ENCODE measurements around the gene C3orf20.

Gene C3orf20

GRCh38 chr3:14758959-14759358, 84.0 kb downstream of the C3orf20 start:
- DNase-seq (ENCODE audit: low read depth in 3 of 3), result no peak

- DNase-seq (ENCODE audit: low read depth in 3 of 3), result no peak
Measured at GRCh38 chr3:14760185-14760584, 85.2 kb downstream of the C3orf20 start.

GRCh38 chr3:14761121-14761672, 86.3 kb downstream of the C3orf20 start:
- DNase-seq (ENCODE audit: low read depth in 3 of 3), result no peak

- DNase-seq (ENCODE audit: low read depth in 3 of 3), result no peak
Measured at GRCh38 chr3:14761866-14762265, 86.9 kb downstream of the C3orf20 start.

GRCh38 chr3:14762701-14763100, 87.8 kb downstream of the C3orf20 start:
- no peak for DNase-seq (ENCODE audit: low read depth in 3 of 3)

- no peak for DNase-seq (ENCODE audit: low read depth in 3 of 3)
Measured at GRCh38 chr3:14764331-14765059, 89.6 kb downstream of the C3orf20 start.

GRCh38 chr3:14765060-14765400, 90.1 kb downstream of the C3orf20 start:
- DNase-seq (ENCODE audit: low read depth in 3 of 3), result no peak

GRCh38 chr3:14765576-14766427, 90.9 kb downstream of the C3orf20 start:
- no peak for DNase-seq (ENCODE audit: low read depth in 3 of 3)

- DNase-seq (ENCODE audit: low read depth in 3 of 3), result no peak
Measured at GRCh38 chr3:14766428-14767244, 91.7 kb downstream of the C3orf20 start.

- no peak for DNase-seq (ENCODE audit: low read depth in 3 of 3)
Measured at GRCh38 chr3:14767245-14768051, 92.5 kb downstream of the C3orf20 start.

GRCh38 chr3:14768182-14768790, 93.3 kb downstream of the C3orf20 start:
- DNase-seq (ENCODE audit: low read depth in 3 of 3), result no peak

GRCh38 chr3:14768881-14769280, 93.9 kb downstream of the C3orf20 start:
- no peak for DNase-seq (ENCODE audit: low read depth in 3 of 3)

- no peak for DNase-seq (ENCODE audit: low read depth in 3 of 3)
Measured at GRCh38 chr3:14769544-14770325, 94.8 kb downstream of the C3orf20 start.

GRCh38 chr3:14770591-14770990, 95.7 kb downstream of the C3orf20 start:
- no peak for DNase-seq (ENCODE audit: low read depth in 3 of 3)

GRCh38 chr3:14771593-14772497, 96.9 kb downstream of the C3orf20 start:
- no peak for DNase-seq (ENCODE audit: low read depth in 3 of 3)

GRCh38 chr3:14772533-14773138, 97.7 kb downstream of the C3orf20 start:
- DNase-seq (ENCODE audit: low read depth in 3 of 3), result no peak

- DNase-seq (ENCODE audit: low read depth in 3 of 3), result no peak
Measured at GRCh38 chr3:14773281-14773680, 98.3 kb downstream of the C3orf20 start.

GRCh38 chr3:14773691-14774128, 98.8 kb downstream of the C3orf20 start:
- no peak for DNase-seq (ENCODE audit: low read depth in 3 of 3)
